HCT116 (cell line): ENCODE results near the gene LRRFIP1. TPM values are rescaled to one million over a fixed set of nuclear protein-coding genes. Genes with fewer than 3 reads are reported as not detected.

ENCODE experiments used
- ATAC-seq: fragments of 200-7000 bp; cut with Tn5 transposase; 2 replicates; pipeline ENCODE4 v1.9.1; 2020; ENCODE audit warnings: mild to moderate bottlenecking, moderate library complexity
- BruUV-seq: library from RNA; stranded (reverse); fragments of 400-500 nt; replicated peaks from 2 replicates; lab custom pipeline; 2021; lab: Mats Ljungman, UMichigan
- CTCF ChIA-PET: fragments of 300-600 bp; sonication (Branson Sonifier 250); formaldehyde crosslinking; loops from one replicate; lab custom pipeline; 2021; ENCODE audit warnings: antibody characterized with exemption; lab: Charles Lee
- POLR2A ChIA-PET: fragments of 300-600, 350-600 bp; sonication (Branson Sonifier 250); formaldehyde crosslinking; loops from one replicate; lab custom pipeline; 2021; ENCODE audit warnings: antibody characterized with exemption; lab: Charles Lee
- RAD21 ChIA-PET, 2 experiments: fragments of 300-600 bp; sonication (Branson Sonifier 250); formaldehyde crosslinking; loops; one replicate each; lab custom pipeline; 2023; ENCODE audit warnings: low total read pairs in 2 of 2; ENCODE audit not compliant: uncharacterized antibody in 2 of 2, unreplicated experiment in 2 of 2, low non-redundant PET in 1 of 2; lab: Charles Lee
- DNase-seq: peaks from one replicate; pipeline ENCODE4 v3.0.0-alpha.2; 2010; ENCODE audit warnings: low read depth, low spot score
- H2AFZ ChIP-seq: fragments of 200-600 bp; shearing (Covaris generic), sonication (generic); 2 replicates; pipeline ENCODE4 v1.6.1; 2017; ENCODE audit warnings: low read depth, mixed run types, mixed read lengths, antibody characterized with exemption, low read length; ENCODE audit not compliant: poor library complexity, severe bottlenecking
- H3K27ac ChIP-seq: 2 replicates; pipeline ENCODE4 v1.5.1; 2012; ENCODE audit warnings: low read depth, low read length
- H3K27me3 ChIP-seq: fragments of 200-600 bp; sonication (generic); 2 replicates; pipeline ENCODE4 v1.6.1; 2016; ENCODE audit warnings: mixed run types, low read length, mixed read lengths; ENCODE audit not compliant: insufficient read depth
- H3K36me3 ChIP-seq, 2 experiments: fragments of 200-500 bp in 1 of 2; fragments of 200-600 bp in 1 of 2; sonication (Bioruptor generic) in 1 of 2; sonication (generic) in 1 of 2; 2 replicates each; pipeline versions ENCODE4 v1.5.1 to v1.6.1; 2014 to 2016; ENCODE audit warnings: low read length in 2 of 2, inconsistent platforms in 1 of 2, mixed read lengths in 1 of 2, mixed run types in 1 of 2; ENCODE audit not compliant: insufficient read depth in 2 of 2, control insufficient read depth in 1 of 2
- H3K4me1 ChIP-seq, 2 experiments: fragments of 200-600 bp in 1 of 2; sonication (generic) in 1 of 2; 2 replicates each; pipeline versions ENCODE4 v1.5.1 to v1.6.1; 2012 to 2017; ENCODE audit warnings: low read length in 2 of 2, inconsistent platforms in 1 of 2, mild to moderate bottlenecking in 1 of 2, mixed read lengths in 1 of 2, mixed run types in 1 of 2, moderate library complexity in 1 of 2; ENCODE audit not compliant: insufficient read depth in 2 of 2, control insufficient read depth in 1 of 2
- H3K4me2 ChIP-seq: fragments of 200-600 bp; sonication (generic); 2 replicates; pipeline ENCODE4 v1.6.1; 2017; ENCODE audit warnings: mixed run types, low read length, mixed read lengths
- H3K4me3 ChIP-seq, 2 experiments: fragments of 200-600 bp in 1 of 2; sonication (generic) in 1 of 2; replicated peaks in 1 of 2; 2 replicates each; pipeline ENCODE4 v1.5.1; 2011 to 2016; ENCODE audit warnings: low read length in 2 of 2, control low read depth in 1 of 2, low read depth in 1 of 2, mild to moderate bottlenecking in 1 of 2, mixed read lengths in 1 of 2, mixed run types in 1 of 2
- H3K79me2 ChIP-seq: fragments of 200-600 bp; sonication (generic); 2 replicates; pipeline ENCODE4 v1.6.1; 2017; ENCODE audit warnings: mild to moderate bottlenecking, mixed run types, low read length, moderate library complexity, mixed read lengths; ENCODE audit not compliant: insufficient read depth
- H3K9ac ChIP-seq: fragments of 200-600 bp; sonication (generic); 2 replicates; pipeline ENCODE4 v1.6.1; 2016; ENCODE audit warnings: low read length, mixed read lengths
- H3K9me2 ChIP-seq: fragments of 200-600 bp; sonication (generic), shearing (Covaris generic); 2 replicates; pipeline ENCODE4 v1.6.1; 2017; ENCODE audit warnings: mixed run types, mild to moderate bottlenecking, moderate library complexity; ENCODE audit not compliant: insufficient read depth
- H3K9me3 ChIP-seq, 2 experiments: fragments of 200-500 bp in 1 of 2; fragments of 200-600 bp in 1 of 2; sonication (Bioruptor generic) in 1 of 2; sonication (generic) in 1 of 2; 2 replicates each; pipeline ENCODE4 v1.6.1; 2014 to 2017; ENCODE audit warnings: low read length in 2 of 2, mixed read lengths in 2 of 2, inconsistent platforms in 1 of 2, low read depth in 1 of 2, mild to moderate bottlenecking in 1 of 2, mixed run types in 1 of 2, moderate library complexity in 1 of 2; ENCODE audit not compliant: control insufficient read depth in 1 of 2, insufficient read depth in 1 of 2
- H4K20me1 ChIP-seq: fragments of 200-600 bp; sonication (generic), shearing (Covaris generic); 2 replicates; pipeline ENCODE4 v1.6.1; 2017; ENCODE audit warnings: mixed run types, mild to moderate bottlenecking, moderate library complexity; ENCODE audit not compliant: insufficient read depth
- CEBPB ChIP-seq: IDR thresholded peaks from 2 replicates; pipeline ENCODE4 v1.6.1; 2012; ENCODE audit warnings: low read depth
- EGR1 ChIP-seq: IDR thresholded peaks from 2 replicates; pipeline ENCODE4 v1.6.1; 2012; ENCODE audit warnings: low read depth
- ELF1 ChIP-seq: IDR thresholded peaks from 2 replicates; pipeline ENCODE4 v1.6.1; 2012; ENCODE audit warnings: low read depth, borderline replicate concordance
- EZH2phosphoT487 ChIP-seq: fragments of 200-600 bp; IDR thresholded peaks from 2 replicates; pipeline ENCODE4 v1.6.1; 2018; ENCODE audit warnings: antibody characterized with exemption, borderline replicate concordance
- FOSL1 ChIP-seq: IDR thresholded peaks from 2 replicates; pipeline ENCODE4 v1.6.1; 2012; ENCODE audit warnings: low read depth
- MAX ChIP-seq: IDR thresholded peaks from 2 replicates; pipeline ENCODE4 v1.6.1; 2012
- POLR2AphosphoS5 ChIP-seq: IDR thresholded peaks from 2 replicates; pipeline ENCODE4 v1.6.1; 2011; ENCODE audit warnings: mild to moderate bottlenecking, low read depth, low read length, moderate library complexity
- SIN3A ChIP-seq: IDR thresholded peaks from 2 replicates; pipeline ENCODE4 v1.6.1; 2012; ENCODE audit warnings: low read depth
- SP1 ChIP-seq: IDR thresholded peaks from 2 replicates; pipeline ENCODE4 v1.6.1; 2012; ENCODE audit warnings: low read depth
- SRF ChIP-seq: IDR thresholded peaks from 2 replicates; pipeline ENCODE4 v1.6.1; 2012; ENCODE audit warnings: low read depth
- TCF7L2 ChIP-seq: IDR thresholded peaks from 2 replicates; pipeline ENCODE4 v1.7.0; 2011; ENCODE audit warnings: borderline replicate concordance, inconsistent platforms; ENCODE audit not compliant: insufficient read depth, insufficient read length; ENCODE audit errors: extremely low read depth
- ZFX ChIP-seq: fragments of 450-650 bp; IDR thresholded peaks from 2 replicates; pipeline ENCODE4 v1.6.1; 2017
- ZNF274 ChIP-seq: fragments of 200-500 bp; sonication (Bioruptor generic); IDR thresholded peaks from 2 replicates; pipeline ENCODE4 v1.6.1; 2014; ENCODE audit warnings: mild to moderate bottlenecking, low read depth, low read length, inconsistent platforms
- intact Hi-C: fragments of 100-400 bp; cut with micrococcal nuclease; formaldehyde crosslinking; loops from 2 replicates; pipeline ENCODE4 v1.10.0; 2022
- total RNA-seq: library from RNA; stranded (reverse); gene quantifications from one replicate; pipeline ENCODE4 v1.2.1, GENCODE V29; 2021; ENCODE audit not compliant: unreplicated experiment

The LRRFIP1 gene
- total RNA-seq, 1 experiment from 2014 or later, result 76.9 TPM

GRCh38 chr2:237706257-237706656, 78.9 kb downstream of the LRRFIP1 start:
- Histone ChIP-seq H3K27ac (no peak overlapping the region), H3K9me2 (no peaks in the 10 kb centered on the region), H3K9me3 (no peaks in the 10 kb centered on the region), H3K27me3 (no peaks in the 10 kb centered on the region), H2AFZ (no peak overlapping the region), H3K4me1 (peaks cover 0 to 30% of the 10 kb centered on the region in 2 experiments; a peak in 3 of 4 replicates), H3K79me2 (peaks cover 90% of the 10 kb centered on the region), H3K9ac (no peak overlapping the region), H4K20me1 (no peaks in the 10 kb centered on the region), H3K4me3 (no peak overlapping the region), H3K4me2 (no peak overlapping the region), H3K36me3 (peaks cover 0 to 6% of the 10 kb centered on the region in 2 experiments; a peak in 3 of 4 replicates)
- no TSS peak for BruUV-seq
- RAD21 ChIA-PET, result no interaction called here
- no peak for ATAC-seq
- no peak for TF ChIP-seq ELF1
- TF ChIP-seq CEBPB, result no peak
- no peak for TF ChIP-seq POLR2AphosphoS5
- TF ChIP-seq SP1, result no peak
- no peak for TF ChIP-seq TCF7L2
- DNase-seq, result no peak
- POLR2A ChIA-PET, result no interaction called here
- intact Hi-C loops, result no loop called here
- CTCF ChIA-PET, result no interaction called here

- ChIA-PET POLR2A (interaction anchor here (1.1 kb wide), 1 partner anchor 11 kb away, joined by 3 read pairs; no protein-coding TSS in a partner anchor), RAD21 (no interaction called here), CTCF (no interaction called here)
- Histone ChIP-seq H3K27ac (no peak overlapping the region), H3K9me2 (no peaks in the 10 kb centered on the region), H3K9ac (no peak overlapping the region), H3K4me3 (no peak overlapping the region), H3K9me3 (no peaks in the 10 kb centered on the region), H3K27me3 (no peaks in the 10 kb centered on the region), H3K4me1 (peaks cover 0 to 16% of the 10 kb centered on the region in 2 experiments; a peak in 1 of 4 replicates), H4K20me1 (no peaks in the 10 kb centered on the region), H2AFZ (no peak overlapping the region), H3K79me2 (peaks cover 87% of the 10 kb centered on the region), H3K36me3 (peaks cover 0 to 6% of the 10 kb centered on the region in 2 experiments; a peak in 3 of 4 replicates), H3K4me2 (no peak overlapping the region)
- TF ChIP-seq SP1, result no peak
- no peak for TF ChIP-seq SRF
- TF ChIP-seq ZNF274, result no peak
- TF ChIP-seq ELF1, result no peak
- no peak for TF ChIP-seq EGR1
- TF ChIP-seq EZH2phosphoT487, result no peak
- TF ChIP-seq ZFX, result no peak
- TF ChIP-seq SIN3A, result no peak
- no peak for TF ChIP-seq MAX
- no peak for TF ChIP-seq FOSL1
- ATAC-seq (no peak), DNase-seq (no peak)
- intact Hi-C loops, result no loop called here
- no TSS peak for BruUV-seq
Observed at GRCh38 chr2:237708065-237708398, 80.6 kb downstream of the LRRFIP1 start.
